HG03196 (cell line): ENCODE data around the gene KIR3DL3.
"Not testable (repeated sequence)": the region's sequence is repeated elsewhere in the genome, so short reads cannot be mapped to it uniquely, and the experiment has no call there.

Source experiments
- ATAC-seq: cut with Tn5 transposase; IDR thresholded peaks from one replicate; pipeline ENCODE4 v1.9.1; 2021; ENCODE audit not compliant: unreplicated experiment

Gene KIR3DL3

DNA sequence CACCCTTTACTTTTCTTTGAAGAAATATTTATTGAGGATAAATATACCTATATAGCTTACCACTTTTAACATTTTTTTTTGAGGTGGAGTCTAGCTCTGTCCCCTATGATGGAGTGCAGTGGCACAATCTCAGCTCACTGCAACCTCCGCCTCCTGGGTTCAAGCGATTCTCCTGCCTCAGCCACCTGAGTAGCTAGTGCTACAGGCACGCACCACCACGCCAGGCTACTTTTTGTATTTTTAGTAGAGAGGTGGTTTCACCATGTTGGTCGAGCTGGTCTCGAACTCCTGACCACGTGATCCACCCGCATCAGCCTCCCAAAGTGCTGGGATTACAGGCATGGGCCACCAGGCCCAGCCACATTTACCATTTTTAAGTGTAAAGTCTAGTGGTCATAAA, 51.6 kb downstream of the KIR3DL3 start:
- not testable (repeated sequence) for ATAC-seq

DNA sequence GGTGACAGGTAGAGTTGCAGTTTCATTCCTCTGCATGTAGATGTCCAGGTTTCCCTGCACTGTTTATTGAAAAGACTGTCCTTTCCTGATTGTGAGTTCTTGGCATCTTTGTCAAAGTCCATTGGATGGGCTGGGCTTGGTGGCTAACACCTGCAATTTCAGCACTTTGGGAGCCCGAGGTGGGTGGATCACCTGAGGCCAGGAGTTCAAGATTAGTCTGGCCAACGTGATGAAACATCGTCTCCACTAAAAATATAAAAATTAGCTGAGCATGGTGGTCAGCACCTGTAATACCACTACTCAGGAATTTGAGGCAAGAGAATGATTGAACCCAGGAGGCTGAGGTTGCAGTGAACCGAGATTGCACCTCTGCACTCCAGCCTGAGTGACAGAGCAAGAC, 53.6 kb downstream of the KIR3DL3 start:
- ATAC-seq: not testable (repeated sequence)

DNA sequence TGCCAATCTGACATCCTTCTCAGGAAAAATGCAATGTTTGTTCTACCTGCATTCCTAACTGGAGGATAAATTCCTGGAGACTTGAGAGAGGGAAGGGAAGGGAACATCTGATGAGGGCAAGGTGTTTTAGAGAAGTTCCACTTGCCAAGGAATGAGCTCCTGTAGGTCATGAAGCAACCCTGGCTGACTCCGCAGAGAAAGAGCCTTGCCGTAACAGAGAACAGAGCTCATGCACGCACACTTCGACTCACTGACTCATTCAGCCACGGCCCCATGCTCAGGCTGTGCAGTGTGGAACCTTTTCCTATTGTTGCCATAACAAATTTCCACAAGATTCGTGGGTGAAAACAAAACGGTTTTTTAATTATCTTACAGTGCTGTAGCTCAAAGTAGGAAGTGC, 54.7 kb downstream of the KIR3DL3 start:
- not testable (repeated sequence) for ATAC-seq

DNA sequence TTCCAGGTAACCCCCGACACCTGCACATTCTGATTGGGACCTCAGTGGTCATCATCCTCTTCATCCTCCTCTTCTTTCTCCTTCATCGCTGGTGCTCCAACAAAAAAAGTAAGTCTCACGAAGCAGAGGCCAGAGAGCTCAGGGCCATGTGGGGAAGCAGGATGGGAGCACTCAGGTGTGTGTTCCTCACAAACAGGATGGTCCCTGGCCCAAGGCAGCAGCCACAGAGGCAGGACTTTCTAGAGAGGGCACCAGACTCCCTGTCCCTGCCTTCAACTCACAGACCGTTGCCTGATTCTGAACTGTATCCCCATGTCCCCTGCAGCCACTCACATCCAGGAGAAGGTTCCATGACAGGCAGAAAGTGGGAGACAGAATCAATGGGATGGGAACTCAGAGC, 58.7 kb downstream of the KIR3DL3 start:
- not testable (repeated sequence) for ATAC-seq
